HUES64 (cell line): ENCODE results near the gene ANXA5. TPM values are rescaled to one million over a fixed set of nuclear protein-coding genes. Genes with fewer than 3 reads are reported as not detected.

Source experiments
- H3K27ac ChIP-seq: 2 replicates; pipeline ENCODE4 v1.7.0; 2013; ENCODE audit warnings: low read depth, low read length, inconsistent platforms
- H3K27me3 ChIP-seq: 2 replicates; pipeline ENCODE4 v1.6.1; 2013; ENCODE audit warnings: mild to moderate bottlenecking, low read length; ENCODE audit not compliant: insufficient read depth
- H3K36me3 ChIP-seq: 2 replicates; pipeline ENCODE4 v1.6.1; 2013; ENCODE audit warnings: mild to moderate bottlenecking, low read length; ENCODE audit not compliant: insufficient read depth
- H3K4me1 ChIP-seq: 2 replicates; pipeline ENCODE4 v1.6.1; 2013; ENCODE audit warnings: mild to moderate bottlenecking, low read length, moderate library complexity; ENCODE audit not compliant: insufficient read depth
- H3K4me3 ChIP-seq: 2 replicates; pipeline ENCODE4 v1.5.1; 2013; ENCODE audit warnings: mild to moderate bottlenecking, low read length, moderate library complexity
- H3K9ac ChIP-seq: 2 replicates; pipeline ENCODE4 v1.6.1; 2013; ENCODE audit warnings: mild to moderate bottlenecking, low read depth, low read length
- H3K9me3 ChIP-seq: 2 replicates; pipeline ENCODE4 v1.6.1; 2013; ENCODE audit warnings: low read depth, low read length; ENCODE audit not compliant: insufficient read depth
- WGBS: fragments of 150-250, 120-280 bp; methylation state at CpG from one replicate; pipeline ENCODE4 v1.1.7; 2013; ENCODE audit warnings: missing lambda C conversion rate; 5-methylcytosine and 5-hydroxymethylcytosine counted together
- polyA plus RNA-seq, 2 experiments: library from polyadenylated mRNA; stranded (reverse); fragments of 50-300 nt; gene quantifications; one replicate each; pipeline ENCODE4 v1.2.3, GENCODE V29; 2013

ANXA5 gene
- 334 TPM for polyA plus RNA-seq (2013, experiment 1 of 2)
- polyA plus RNA-seq (2013, experiment 2 of 2) = 330 TPM

- Histone ChIP-seq H3K36me3 (peaks cover 23% of the 10 kb centered on the region; the same call in 1 of the 2 replicates), H3K27me3 (no peaks in the 10 kb centered on the region), H3K4me1 (peaks cover 29% of the 10 kb centered on the region), H3K9ac (peak within 1 kb of the TSS; percentile 90), H3K4me3 (peak within 1 kb of the TSS; percentile 95), H3K9me3 (no peaks in the 10 kb centered on the region), H3K27ac (peak within 1 kb of the TSS; percentile 77)
- under 1% methylated on average over 91 of the region's 91 CpGs for WGBS
Observed at GRCh38 chr4:121696581-121697461, at the start of gene ANXA5. TSS of gene ANXA5 (minus strand) at chr4:121696980. CDS start at chr4:121696589, 391 bp downstream.

DNA sequence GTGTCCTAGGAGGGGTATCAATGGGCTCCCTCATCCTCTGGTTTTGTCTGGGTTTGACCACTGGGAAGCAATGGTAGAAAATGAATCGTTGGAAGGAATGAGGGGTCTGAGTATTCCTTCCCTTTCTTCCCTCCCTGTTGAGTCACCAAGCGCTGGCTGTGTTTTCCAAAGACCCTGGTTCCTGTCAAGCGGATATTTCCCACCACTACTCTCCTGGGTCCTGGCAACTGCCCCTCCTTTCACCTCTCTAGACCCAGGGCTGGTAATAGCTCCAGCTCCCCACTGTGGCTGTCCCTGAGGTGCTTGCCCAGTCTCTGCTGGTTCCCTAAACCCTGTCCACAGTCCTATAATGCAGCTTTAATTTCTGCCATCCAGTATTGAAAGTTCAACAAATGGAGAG is 46.0 kb upstream of the ANXA5 start:
- 28% methylated on average over 3 of the region's 3 CpGs for WGBS
- no peak overlapping the region for H3K27ac ChIP-seq
- no peak overlapping the region for H3K9ac ChIP-seq
- no peaks in the 10 kb centered on the region for H3K36me3 ChIP-seq
- no peak overlapping the region for H3K4me3 ChIP-seq
- H3K9me3 ChIP-seq = no peaks in the 10 kb centered on the region
- H3K27me3 ChIP-seq = peaks cover 8% of the 10 kb centered on the region; the same call in 1 of the 2 replicates
- peaks cover 23% of the 10 kb centered on the region for H3K4me1 ChIP-seq

- WGBS = 38% methylated on average over 7 of the region's 7 CpGs
- Histone ChIP-seq H3K4me3 (no peak overlapping the region), H3K9ac (no peak overlapping the region), H3K36me3 (no peaks in the 10 kb centered on the region), H3K27ac (no peak overlapping the region), H3K4me1 (peaks cover 21% of the 10 kb centered on the region), H3K9me3 (no peaks in the 10 kb centered on the region), H3K27me3 (no peaks in the 10 kb centered on the region)
Observed at GRCh38 chr4:121741751-121742150, 45.0 kb upstream of the ANXA5 start.

GRCh38 chr4:121740796-121741409 is 44.1 kb upstream of the ANXA5 start:
- Histone ChIP-seq H3K36me3 (no peaks in the 10 kb centered on the region), H3K27ac (no peak overlapping the region), H3K27me3 (no peaks in the 10 kb centered on the region), H3K9me3 (no peaks in the 10 kb centered on the region), H3K4me3 (no peak overlapping the region), H3K4me1 (peaks cover 21% of the 10 kb centered on the region), H3K9ac (no peak overlapping the region)
- 69% methylated on average over 12 of the region's 12 CpGs for WGBS

GRCh38 chr4:121739575-121739974 is 42.8 kb upstream of the ANXA5 start:
- no peak overlapping the region for H3K4me3 ChIP-seq
- H3K9me3 ChIP-seq = no peaks in the 10 kb centered on the region
- no peaks in the 10 kb centered on the region for H3K27me3 ChIP-seq
- 96% methylated on average over 2 of the region's 2 CpGs for whole genome bisulfite sequencing
- H3K4me1 ChIP-seq = peaks cover 21% of the 10 kb centered on the region
- H3K36me3 ChIP-seq = no peaks in the 10 kb centered on the region
- no peak overlapping the region for H3K27ac ChIP-seq
- no peak overlapping the region for H3K9ac ChIP-seq

DNA sequence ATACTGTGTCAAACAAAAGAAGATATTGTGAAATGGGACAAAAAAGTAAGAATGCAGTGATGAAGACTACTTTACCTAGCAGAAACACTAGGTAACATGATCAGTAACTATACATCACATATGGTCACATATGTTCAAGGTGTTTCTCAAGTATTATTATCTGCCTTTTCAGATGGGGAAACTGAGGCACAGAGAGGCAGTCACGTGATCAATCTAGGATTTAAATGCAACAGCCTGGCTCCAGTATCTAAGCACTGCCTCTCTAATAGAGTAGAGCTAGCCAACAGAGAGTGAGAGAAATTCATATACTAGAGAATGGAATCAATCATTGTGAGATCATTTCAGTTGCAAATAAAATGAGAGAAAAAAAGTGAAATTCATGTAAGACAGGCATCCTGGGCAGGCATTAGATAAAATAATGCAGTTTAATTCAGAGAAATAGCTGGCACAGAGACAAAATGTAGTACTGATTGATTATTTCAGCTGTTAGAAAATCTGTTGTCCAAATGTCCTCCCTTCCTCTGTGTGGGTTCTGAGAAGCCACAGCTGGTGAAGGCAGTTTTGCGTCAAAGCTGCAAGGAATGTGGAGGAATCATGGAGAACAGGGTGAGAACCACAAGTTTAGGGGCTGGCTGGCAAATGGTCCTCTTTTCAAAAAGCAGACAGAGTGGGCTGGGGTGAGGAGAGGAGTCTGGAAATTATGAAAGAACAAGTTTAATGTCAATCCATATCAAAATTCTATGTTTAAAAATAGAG is 42.2 kb upstream of the ANXA5 start:
- WGBS = 85% methylated on average over 2 of the region's 2 CpGs
- Histone ChIP-seq H3K27ac (no peak overlapping the region), H3K36me3 (no peaks in the 10 kb centered on the region), H3K4me3 (no peak overlapping the region), H3K9me3 (no peaks in the 10 kb centered on the region), H3K9ac (no peak overlapping the region), H3K27me3 (no peaks in the 10 kb centered on the region), H3K4me1 (peaks cover 21% of the 10 kb centered on the region)

GRCh38 chr4:121737846-121738554 is 41.2 kb upstream of the ANXA5 start:
- 93% methylated on average over 8 of the region's 10 CpGs for WGBS

DNA sequence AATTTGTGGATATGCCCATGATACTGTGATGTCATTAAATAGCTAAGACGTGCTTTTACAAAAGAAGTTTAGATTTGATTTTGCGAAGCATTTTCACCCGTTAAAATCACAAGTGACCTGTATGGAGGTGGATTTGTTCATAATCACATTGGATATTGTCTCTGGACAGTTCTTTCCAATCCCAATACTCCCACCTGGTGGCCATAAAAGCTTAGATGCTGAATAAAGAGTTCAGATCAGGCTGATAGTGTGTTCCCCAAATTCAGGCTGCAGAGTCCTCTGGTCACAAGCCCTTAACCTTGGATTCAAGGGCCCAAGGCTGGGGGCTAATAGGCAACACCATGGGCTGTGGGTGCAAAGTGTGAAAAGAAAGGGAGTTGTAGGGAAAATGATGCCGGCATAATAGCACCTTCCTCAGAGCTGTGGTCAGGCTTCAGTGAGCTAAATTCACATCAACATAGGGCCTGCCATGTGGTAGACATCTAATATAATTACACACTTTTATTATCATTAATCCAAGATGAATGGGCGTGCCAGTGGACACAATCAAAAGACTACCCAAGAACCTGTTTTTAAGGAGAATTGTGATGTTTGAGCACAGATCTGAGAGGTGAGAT is 40.1 kb upstream of the ANXA5 start:
- Histone ChIP-seq H3K9me3 (no peaks in the 10 kb centered on the region), H3K9ac (no peak overlapping the region), H3K4me1 (peaks cover 12% of the 10 kb centered on the region), H3K4me3 (no peak overlapping the region), H3K27me3 (no peaks in the 10 kb centered on the region), H3K36me3 (no peaks in the 10 kb centered on the region), H3K27ac (no peak overlapping the region)
- 95% methylated on average over 5 of the region's 5 CpGs for WGBS

More at GRCh38 chr4:121737846-121738554, 41.2 kb upstream of the ANXA5 start:
- Histone ChIP-seq H3K9me3 (no peaks in the 10 kb centered on the region), H3K27me3 (no peaks in the 10 kb centered on the region), H3K27ac (no peak overlapping the region), H3K36me3 (no peaks in the 10 kb centered on the region), H3K4me3 (no peak overlapping the region), H3K9ac (no peak overlapping the region), H3K4me1 (peaks cover 19% of the 10 kb centered on the region)

DNA sequence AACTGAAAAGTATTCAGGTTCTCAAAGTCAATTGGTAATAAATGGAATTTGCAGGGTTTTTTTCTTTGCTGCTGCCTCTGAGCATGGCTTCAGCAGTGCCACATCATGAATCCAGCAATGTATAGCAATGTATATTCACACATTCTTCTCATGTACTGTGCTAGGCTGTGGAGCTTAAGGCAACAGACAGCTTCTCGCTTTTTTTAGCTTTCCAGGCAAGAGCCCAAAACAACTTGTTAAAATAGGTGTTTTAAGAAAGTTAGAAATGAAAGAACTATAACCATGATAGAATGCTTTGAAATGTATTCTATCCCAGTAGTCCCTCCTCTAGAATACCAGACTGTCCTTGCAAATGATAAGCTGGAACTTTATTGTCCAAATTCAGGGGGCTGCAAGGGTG is 37.8 kb upstream of the ANXA5 start:
- Histone ChIP-seq H3K27me3 (no peaks in the 10 kb centered on the region), H3K27ac (no peak overlapping the region), H3K9me3 (no peaks in the 10 kb centered on the region), H3K4me1 (peaks cover 4% of the 10 kb centered on the region; the same call in 1 of the 2 replicates), H3K4me3 (no peak overlapping the region), H3K9ac (no peak overlapping the region), H3K36me3 (no peaks in the 10 kb centered on the region)
- WGBS = 100% methylated on average over 1 of the region's 1 CpG

- H3K36me3 ChIP-seq = no peaks in the 10 kb centered on the region
- H3K27ac ChIP-seq = no peak overlapping the region
- WGBS = 91% methylated on average over 1 of the region's 1 CpG
- H3K4me1 ChIP-seq = peaks cover 4% of the 10 kb centered on the region; the same call in 1 of the 2 replicates
- H3K9me3 ChIP-seq = no peaks in the 10 kb centered on the region
- no peaks in the 10 kb centered on the region for H3K27me3 ChIP-seq
- no peak overlapping the region for H3K4me3 ChIP-seq
- no peak overlapping the region for H3K9ac ChIP-seq
Observed at GRCh38 chr4:121733942-121734341, 37.2 kb upstream of the ANXA5 start.
